Epithelial cell of proximal tubule (primary cell): Measurements from ENCODE around the gene MCMBP. TPM values are rescaled to one million over a fixed set of nuclear protein-coding genes. Genes with fewer than 3 reads are reported as not detected.

Experiments
- DNase-seq: peaks from one replicate; pipeline ENCODE4 v3.0.0-alpha.2; 2011; ENCODE audit warnings: low read depth
- H3K4me3 ChIP-seq: 2 replicates; pipeline ENCODE4 v1.5.1; 2011; ENCODE audit warnings: low read depth, mild to moderate bottlenecking, low read length
- CTCF ChIP-seq: conservative IDR thresholded peaks from 2 replicates; pipeline ENCODE4 v1.5.1; 2012; ENCODE audit warnings: low read depth, mild to moderate bottlenecking, low read length
- total RNA-seq: library from RNA; depleted of rRNA; stranded (reverse); fragments of >200 nt; gene quantifications from 2 replicates; pipeline ENCODE4 v1.2.3, GENCODE V29; 2015

MCMBP gene
- total RNA-seq, 1 donor from 2014 or later: 58.9 TPM

- no peak for DNase-seq
- no peak overlapping the region for H3K4me3 ChIP-seq
- TF ChIP-seq CTCF: peak; percentile 57
Measured at GRCh38 chr10:119859420-119860258, 13.0 kb downstream of the MCMBP start.

GRCh38 chr10:119858063-119858462 is 14.6 kb downstream of the MCMBP start:
- TF ChIP-seq CTCF: no peak
- no peak overlapping the region for H3K4me3 ChIP-seq
- no peak for DNase-seq

- no peak for DNase-seq
- no peak for TF ChIP-seq CTCF
- no peak overlapping the region for H3K4me3 ChIP-seq
Measured at GRCh38 chr10:119853574-119853973, 19.1 kb downstream of the MCMBP start.

GRCh38 chr10:119852822-119853221 is 19.8 kb downstream of the MCMBP start:
- TF ChIP-seq CTCF: no peak
- no peak for DNase-seq
- H3K4me3 ChIP-seq: no peak overlapping the region

- no peak for TF ChIP-seq CTCF
- no peak overlapping the region for H3K4me3 ChIP-seq
Measured at GRCh38 chr10:119852277-119852676, 20.4 kb downstream of the MCMBP start.

GRCh38 chr10:119849944-119850343 is 22.7 kb downstream of the MCMBP start:
- no peak overlapping the region for H3K4me3 ChIP-seq
- no peak for TF ChIP-seq CTCF
- no peak for DNase-seq

More at GRCh38 chr10:119852277-119852676, 20.4 kb downstream of the MCMBP start:
- DNase-seq: no peak

- no peak for DNase-seq
- no peak overlapping the region for H3K4me3 ChIP-seq
- no peak for TF ChIP-seq CTCF
Measured at GRCh38 chr10:119849031-119849789, 23.4 kb downstream of the MCMBP start.
